GM08714 (cell line): ENCODE data around the gene OR9G4.

ENCODE experiments used
- H3K4me3 ChIP-seq: fragments of 200-500 bp; sonication (Bioruptor generic); 2 replicates; pipeline ENCODE4 v1.5.1; 2014; ENCODE audit warnings: mild to moderate bottlenecking, low read length, inconsistent platforms
- ZNF274 ChIP-seq: IDR thresholded peaks from 2 replicates; pipeline ENCODE4 v1.6.1; 2012; ENCODE audit warnings: mild to moderate bottlenecking, low read depth, low read length

Gene OR9G4

DNA sequence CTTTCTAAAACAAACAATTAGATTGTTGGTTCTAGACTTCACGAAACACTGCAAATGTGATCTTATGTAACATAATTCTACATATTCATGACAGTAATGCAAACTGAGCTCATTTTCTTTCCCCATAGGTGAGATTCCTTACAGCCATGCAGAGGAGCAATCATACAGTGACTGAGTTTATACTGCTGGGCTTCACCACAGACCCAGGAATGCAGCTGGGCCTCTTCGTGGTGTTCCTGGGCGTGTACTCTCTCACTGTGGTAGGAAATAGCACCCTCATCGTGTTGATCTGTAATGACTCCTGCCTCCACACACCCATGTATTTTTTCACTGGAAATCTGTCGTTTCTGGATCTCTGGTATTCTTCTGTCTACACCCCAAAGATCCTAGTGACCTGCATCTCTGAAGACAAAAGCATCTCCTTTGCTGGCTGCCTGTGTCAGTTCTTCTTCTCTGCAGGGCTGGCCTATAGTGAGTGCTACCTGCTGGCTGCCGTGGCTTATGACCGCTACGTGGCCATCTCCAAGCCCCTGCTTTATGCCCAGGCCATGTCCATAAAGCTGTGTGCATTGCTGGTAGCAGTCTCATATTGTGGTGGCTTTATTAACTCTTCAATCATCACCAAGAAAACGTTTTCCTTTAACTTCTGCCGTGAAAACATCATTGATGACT lies 48.1 kb downstream of the OR9G4 start:
- TF ChIP-seq ZNF274, result no peak
- no peak overlapping the region for H3K4me3 ChIP-seq

DNA sequence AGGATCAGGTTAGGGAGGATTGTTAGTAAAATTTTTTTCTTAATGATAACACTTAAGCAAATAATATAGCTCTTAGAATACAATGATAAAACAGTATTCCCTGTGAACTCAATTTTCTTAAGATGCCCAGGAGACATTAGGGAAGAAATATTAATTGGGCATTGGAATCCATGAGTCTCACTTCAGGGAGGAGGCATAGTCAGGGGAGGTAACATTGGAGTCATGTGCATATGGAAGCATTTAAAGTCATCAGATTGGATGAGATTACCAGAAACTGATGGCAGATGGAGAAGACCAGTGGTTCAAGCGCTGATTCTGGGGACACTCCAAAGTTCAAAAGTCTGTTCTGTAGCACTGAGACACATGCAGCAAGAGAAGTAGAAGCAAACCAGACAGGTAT lies 49.7 kb downstream of the OR9G4 start, which contains the start of gene OR9G1:
TSS of gene OR9G1 (plus strand) at position 301 of the 400 bp plus-strand sequence. CDS start 1,293 bp downstream, outside the sequence.
- H3K4me3 ChIP-seq, result no peak within 1 kb of the TSS
- TF ChIP-seq ZNF274, result no peak

DNA sequence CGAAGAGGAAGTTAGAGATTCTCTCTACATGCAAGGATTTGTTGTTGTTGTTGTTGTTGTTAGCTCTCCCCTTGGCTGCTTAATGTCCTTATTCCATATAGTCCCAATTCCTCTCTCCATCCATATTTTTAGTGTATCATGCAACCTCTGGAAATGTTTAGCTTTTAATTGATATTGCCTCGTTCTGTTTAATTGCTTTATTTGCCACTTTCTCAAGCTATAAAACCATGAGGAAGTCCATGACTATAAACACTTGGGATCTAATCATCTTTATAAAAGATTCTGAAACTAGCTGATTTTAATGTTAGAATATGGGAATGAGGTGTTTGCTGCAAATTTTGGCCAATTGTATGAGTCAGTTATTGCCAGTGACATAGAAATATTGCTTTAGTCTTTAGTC lies 55.1 kb downstream of the OR9G4 start:
- TF ChIP-seq ZNF274, result no peak
- no peak overlapping the region for H3K4me3 ChIP-seq
